H4 (cell line): ENCODE measurements around the gene ORM1. TPM values are rescaled to one million over a fixed set of nuclear protein-coding genes. Genes with fewer than 3 reads are reported as not detected.
"Not testable (repeated sequence)": the region's sequence is repeated elsewhere in the genome, so short reads cannot be mapped to it uniquely, and the experiment has no call there.

Source experiments
- DNase-seq: peaks from one replicate; pipeline ENCODE4 v3.0.0-alpha.2; 2015; ENCODE audit warnings: low spot score
- total RNA-seq: library from RNA; depleted of rRNA; stranded (reverse); fragments of >200 nt; shearing (Covaris generic); gene quantifications from 2 replicates; pipeline ENCODE4 v1.2.3, GENCODE V29; 2014

ORM1 gene
- total RNA-seq, 1 experiment from 2014 or later, result 0.33 TPM

- no peak for DNase-seq
Observed at GRCh38 chr9:114304416-114305188, 18.3 kb upstream of the ORM1 start.

- no peak for DNase-seq
Observed at GRCh38 chr9:114307899-114308267, 15.0 kb upstream of the ORM1 start.

- DNase-seq, result no peak
Observed at GRCh38 chr9:114308361-114308950, 14.4 kb upstream of the ORM1 start.

GRCh38 chr9:114309096-114309495 lies 13.8 kb upstream of the ORM1 start:
- DNase-seq, result no peak

GRCh38 chr9:114310471-114311450 lies 12.1 kb upstream of the ORM1 start:
- DNase-seq, result no peak

GRCh38 chr9:114311571-114312512 lies 11.1 kb upstream of the ORM1 start:
- no peak for DNase-seq

GRCh38 chr9:114312513-114312875 lies 10.4 kb upstream of the ORM1 start:
- no peak for DNase-seq

- DNase-seq, result no peak
Observed at GRCh38 chr9:114313186-114313585, 9.7 kb upstream of the ORM1 start.

- no peak for DNase-seq
Observed at GRCh38 chr9:114314256-114314867, 8.5 kb upstream of the ORM1 start.

GRCh38 chr9:114314881-114315722 lies 7.8 kb upstream of the ORM1 start:
- no peak for DNase-seq

GRCh38 chr9:114315723-114316363 lies 7.1 kb upstream of the ORM1 start:
- no peak for DNase-seq

- no peak for DNase-seq
Observed at GRCh38 chr9:114316605-114317230, 6.2 kb upstream of the ORM1 start.

GRCh38 chr9:114317665-114318357 lies 5.1 kb upstream of the ORM1 start:
- DNase-seq, result peak; percentile 64

GRCh38 chr9:114318416-114318815 lies 4.5 kb upstream of the ORM1 start:
- no peak for DNase-seq

- DNase-seq, result no peak
Observed at GRCh38 chr9:114319147-114319546, 3.8 kb upstream of the ORM1 start.

- DNase-seq, result not testable (repeated sequence)
Observed at GRCh38 chr9:114320710-114321109, 2.2 kb upstream of the ORM1 start.

GRCh38 chr9:114321759-114322158 lies 1.1 kb upstream of the ORM1 start:
- no peak for DNase-seq

GRCh38 chr9:114322160-114322818 lies 609 bp upstream of the ORM1 start:
- DNase-seq, result not testable (repeated sequence)
